HEK293 (cell line): ENCODE data around the gene GAMT.
A peak's percentile ranks its signal among the peaks of the same experiment; 100 is the strongest.

ENCODE experiments used
- CTCF ChIA-PET: fragments of 350-600 bp; formaldehyde crosslinking; extraction: SDS; loops from one replicate; lab custom pipeline; 2021; ENCODE audit warnings: antibody characterized with exemption; lab: Yijun Ruan, JAX
- POLR2A ChIA-PET: fragments of 300-600 bp; formaldehyde crosslinking; extraction: SDS; loops from one replicate; lab custom pipeline; 2020; ENCODE audit warnings: antibody characterized with exemption, inconsistent platforms; lab: Yijun Ruan, JAX
- H3K27ac ChIP-seq: fragments of 200-500 bp; sonication (Bioruptor generic); 2 replicates; pipeline ENCODE4 v1.5.1; 2014; ENCODE audit warnings: low read depth, low read length, control low read depth, inconsistent platforms; ENCODE audit errors: extremely low read depth
- H3K36me3 ChIP-seq, 2 experiments: fragments of 200-500 bp in 1 of 2; sonication (Bioruptor generic) in 1 of 2; 1 replicate in 1 of 2; 2 replicates in 1 of 2; pipeline ENCODE4 v1.5.1; 2014 to 2017; ENCODE audit warnings: inconsistent platforms in 2 of 2, low read length in 2 of 2; ENCODE audit not compliant: control insufficient read depth in 2 of 2, insufficient read depth in 1 of 2
- H3K4me1 ChIP-seq: fragments of 200-500 bp; sonication (Bioruptor generic); 2 replicates; pipeline ENCODE4 v1.5.1; 2014; ENCODE audit warnings: mild to moderate bottlenecking, low read length, inconsistent platforms; ENCODE audit not compliant: control insufficient read depth, insufficient read depth
- H3K4me3 ChIP-seq: 2 replicates; pipeline ENCODE4 v1.5.1; 2011; ENCODE audit warnings: low read depth, mild to moderate bottlenecking, control low read depth, low read length, moderate library complexity
- H3K9me3 ChIP-seq: fragments of 200-500 bp; sonication (Bioruptor generic); 2 replicates; pipeline ENCODE4 v1.5.1; 2014; ENCODE audit warnings: low read depth, low read length, inconsistent platforms; ENCODE audit not compliant: control insufficient read depth, insufficient read depth
- GLI4 ChIP-seq: fragments of 450-650 bp; formaldehyde crosslinking; IDR thresholded peaks from 2 replicates; pipeline ENCODE4 v1.5.1; 2016; ENCODE audit warnings: missing biosample characterization, missing genetic modification characterization
- GLIS2 ChIP-seq: fragments of 450-650 bp; formaldehyde crosslinking; IDR thresholded peaks from 2 replicates; pipeline ENCODE4 v1.5.1; 2016; ENCODE audit warnings: missing biosample characterization, missing genetic modification characterization
- HOXA7 ChIP-seq: sonication (generic); formaldehyde crosslinking; IDR thresholded peaks from 2 replicates; pipeline ENCODE4 v1.8.1; 2022; ENCODE audit warnings: missing genetic modification reagents, borderline replicate concordance
- KLF10 ChIP-seq: fragments of 450-650 bp; IDR thresholded peaks from 2 replicates; pipeline ENCODE4 v1.5.1; 2018; ENCODE audit warnings: missing biosample characterization, mild to moderate bottlenecking, missing genetic modification characterization
- KLF9 ChIP-seq: fragments of 450-650 bp; formaldehyde crosslinking; IDR thresholded peaks from 2 replicates; pipeline ENCODE4 v1.5.1; 2016; ENCODE audit warnings: missing biosample characterization, missing genetic modification characterization, low read depth
- OSR2 ChIP-seq: fragments of 450-650 bp; formaldehyde crosslinking; IDR thresholded peaks from 2 replicates; pipeline ENCODE4 v1.5.1; 2016; ENCODE audit warnings: missing biosample characterization, missing genetic modification characterization
- OVOL3 ChIP-seq: fragments of 450-650 bp; formaldehyde crosslinking; IDR thresholded peaks from 2 replicates; pipeline ENCODE4 v1.5.1; 2016; ENCODE audit warnings: missing biosample characterization, missing genetic modification characterization
- PRDM1 ChIP-seq: fragments of 450-650 bp; formaldehyde crosslinking; IDR thresholded peaks from 2 replicates; pipeline ENCODE4; 2016; ENCODE audit warnings: missing biosample characterization, missing genetic modification characterization
- PRDM10 ChIP-seq: fragments of 450-650 bp; formaldehyde crosslinking; IDR thresholded peaks from 2 replicates; pipeline ENCODE4 v1.5.1; 2016; ENCODE audit warnings: missing biosample characterization, missing genetic modification characterization
- SP3 ChIP-seq: fragments of 450-650 bp; formaldehyde crosslinking; IDR thresholded peaks from 2 replicates; pipeline ENCODE4 v1.5.1; 2016; ENCODE audit warnings: missing biosample characterization, missing genetic modification characterization
- ZBTB20 ChIP-seq: fragments of 450-650 bp; formaldehyde crosslinking; IDR thresholded peaks from 2 replicates; pipeline ENCODE4 v1.5.1; 2016; ENCODE audit warnings: missing biosample characterization, missing genetic modification characterization
- ZIC2 ChIP-seq: fragments of 450-650 bp; formaldehyde crosslinking; IDR thresholded peaks from 2 replicates; pipeline ENCODE4 v1.5.1; 2016; ENCODE audit warnings: missing biosample characterization, missing genetic modification characterization
- ZNF148 ChIP-seq: fragments of 450-650 bp; formaldehyde crosslinking; IDR thresholded peaks from 2 replicates; pipeline ENCODE4 v1.5.0; 2017; ENCODE audit warnings: missing biosample characterization, missing genetic modification characterization, borderline replicate concordance
- ZNF174 ChIP-seq: fragments of 450-650 bp; formaldehyde crosslinking; IDR thresholded peaks from 2 replicates; pipeline ENCODE4 v1.5.0; 2017; ENCODE audit warnings: missing biosample characterization, mild to moderate bottlenecking, missing genetic modification characterization
- ZNF211 ChIP-seq: fragments of 450-650 bp; formaldehyde crosslinking; IDR thresholded peaks from 2 replicates; pipeline ENCODE4 v1.5.1; 2016; ENCODE audit warnings: low read depth, missing biosample characterization, missing genetic modification characterization
- ZNF214 ChIP-seq: fragments of 450-650 bp; formaldehyde crosslinking; IDR thresholded peaks from 2 replicates; pipeline ENCODE4 v1.5.1; 2017; ENCODE audit warnings: missing biosample characterization, mild to moderate bottlenecking, missing genetic modification characterization, borderline replicate concordance
- ZNF23 ChIP-seq: fragments of 450-650 bp; formaldehyde crosslinking; IDR thresholded peaks from 2 replicates; pipeline ENCODE4 v1.5.1; 2016; ENCODE audit warnings: missing biosample characterization, missing genetic modification characterization, borderline replicate concordance
- ZNF302 ChIP-seq: fragments of 450-650 bp; formaldehyde crosslinking; IDR thresholded peaks from 2 replicates; pipeline ENCODE4 v1.5.1; 2016; ENCODE audit warnings: missing biosample characterization, missing genetic modification characterization, low read depth
- ZNF426 ChIP-seq: fragments of 450-650 bp; formaldehyde crosslinking; IDR thresholded peaks from 2 replicates; pipeline ENCODE4 v1.5.1; 2017; ENCODE audit warnings: missing biosample characterization, missing genetic modification characterization, mild to moderate bottlenecking, inconsistent platforms, moderate library complexity
- ZNF449 ChIP-seq: fragments of 450-650 bp; formaldehyde crosslinking; IDR thresholded peaks from 2 replicates; pipeline ENCODE4 v1.5.1; 2017; ENCODE audit warnings: missing biosample characterization, mild to moderate bottlenecking, missing genetic modification characterization, moderate library complexity
- ZNF473 ChIP-seq: fragments of 450-650 bp; formaldehyde crosslinking; IDR thresholded peaks from 2 replicates; pipeline ENCODE4 v1.5.1; 2017; ENCODE audit warnings: missing biosample characterization, missing genetic modification characterization
- ZNF544 ChIP-seq: fragments of 450-650 bp; formaldehyde crosslinking; IDR thresholded peaks from 2 replicates; pipeline ENCODE4 v1.5.0; 2017; ENCODE audit warnings: missing biosample characterization, missing genetic modification characterization
- ZNF600 ChIP-seq: fragments of 450-650 bp; formaldehyde crosslinking; IDR thresholded peaks from 2 replicates; pipeline ENCODE4 v1.5.1; 2016; ENCODE audit warnings: missing biosample characterization, missing genetic modification characterization
- ZNF791 ChIP-seq: fragments of 450-650 bp; formaldehyde crosslinking; IDR thresholded peaks from 2 replicates; pipeline ENCODE4 v1.5.1; 2016; ENCODE audit warnings: missing biosample characterization, missing genetic modification characterization
- ZSCAN30 ChIP-seq: fragments of 450-650 bp; IDR thresholded peaks from 2 replicates; pipeline ENCODE4 v1.5.1; 2018; ENCODE audit warnings: missing biosample characterization, mild to moderate bottlenecking, missing genetic modification characterization, moderate library complexity
- TF ChIP-seq, protein P1 (sequence below): fragments of 450-650 bp; formaldehyde crosslinking; IDR thresholded peaks from 2 replicates; pipeline ENCODE4 v1.5.1; 2016; ENCODE audit warnings: missing biosample characterization, missing genetic modification characterization
- TF ChIP-seq, protein P2 (sequence below): fragments of 450-650 bp; formaldehyde crosslinking; IDR thresholded peaks from 2 replicates; pipeline ENCODE4 v1.5.1; 2016; ENCODE audit warnings: missing biosample characterization, missing genetic modification characterization
- TF ChIP-seq, protein P3 (sequence below): fragments of 450-650 bp; formaldehyde crosslinking; optimal IDR thresholded peaks from 2 replicates; pipeline ENCODE3; 2016; ENCODE audit warnings: missing biosample characterization, mild to moderate bottlenecking, missing genetic modification characterization

Gene GAMT

DNA sequence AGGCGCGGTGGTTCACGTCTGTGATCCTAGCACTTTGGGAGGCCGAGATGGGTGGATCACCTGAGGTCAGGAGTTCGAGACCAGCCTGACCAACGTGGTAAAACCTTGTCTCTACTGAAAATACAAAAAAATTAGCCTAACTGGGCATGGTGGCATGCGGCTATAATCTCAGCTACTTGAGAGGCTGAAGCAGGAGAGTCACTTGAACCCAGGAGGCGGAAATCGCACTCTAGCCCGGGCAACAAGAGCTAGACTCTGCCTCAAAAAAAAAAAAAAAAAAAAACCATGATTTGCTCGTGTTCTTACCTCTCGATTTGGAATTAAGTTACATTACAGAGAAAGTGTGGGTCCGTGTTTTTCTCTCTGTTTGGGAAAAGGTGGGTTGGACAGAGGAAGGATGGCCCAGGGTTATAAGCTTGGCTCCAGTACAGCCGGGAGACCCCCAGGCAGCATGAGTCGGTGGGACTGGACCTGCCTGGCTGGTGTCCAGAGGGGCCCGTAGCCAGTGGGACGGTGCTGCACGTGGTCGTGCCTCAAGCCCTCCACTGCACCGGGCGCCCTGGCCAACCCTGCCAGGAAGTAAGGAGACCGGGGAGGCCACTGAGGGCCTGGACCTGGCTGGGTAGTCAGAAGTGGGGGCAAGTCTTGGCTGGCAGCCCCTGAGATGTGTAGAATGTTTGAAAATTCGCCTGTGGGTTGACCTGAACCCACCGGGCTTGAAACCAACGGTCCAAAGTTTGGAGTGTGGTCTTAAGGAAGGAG lies 40.5 kb upstream of the GAMT start:
- ChIA-PET CTCF (interaction anchor here (0.6 to 1.6 kb wide), 4 partner anchors 9 to 1308 kb away, joined by 3 to 7 read pairs (median 3); partner anchors contain the start of gene APC2), POLR2A (interaction anchor here (1.0 to 1.8 kb wide), 2 partner anchors 12 to 21 kb away, joined by 7 to 10 read pairs; no protein-coding TSS in a partner anchor)
- Histone ChIP-seq H3K4me3 (no peak overlapping the region), H3K27ac (peak overlapping the region; percentile 56; the same call in 1 of the 2 replicates), H3K9me3 (no peaks in the 10 kb centered on the region), H3K4me1 (peaks cover 16% of the 10 kb centered on the region), H3K36me3 (peaks cover 15 to 39% of the 10 kb centered on the region in 2 experiments; a peak in 2 of 3 replicates)
- TF ChIP-seq ZNF426 (tag by site-specific recombination) (no peak), ZNF174 (tag by site-specific recombination) (no peak), ZNF23 (tag by site-specific recombination) (no peak), OVOL3 (tag by site-specific recombination) (no peak), ZNF473 (tag by site-specific recombination) (no peak), ZIC2 (tag by site-specific recombination) (no peak), ZNF214 (tag by site-specific recombination) (no peak), PRDM1 (tag by site-specific recombination) (no peak), ZNF791 (no peak), GLI4 (tag by site-specific recombination) (no peak), PRDM10 (tag by site-specific recombination) (no peak), OSR2 (no peak), ZSCAN30 (tag by site-specific recombination) (peak; percentile 58; the same call in 1 of the 2 replicates), KLF10 (tag by site-specific recombination) (no peak), ZNF544 (tag by site-specific recombination) (no peak), ZNF302 (no peak), ZNF148 (tag by site-specific recombination) (no peak), ZBTB20 (tag by site-specific recombination) (peak; percentile 19; the same call in 1 of the 2 replicates), GLIS2 (peak; percentile 43), SP3 (tag by site-specific recombination) (no peak), ZNF449 (tag by site-specific recombination) (no peak), ZNF211 (tag by site-specific recombination) (no peak), ZNF600 (peak; percentile 88), HOXA7 (CRISPR knock-in tag) (no peak), KLF9 (tag by site-specific recombination) (no peak)
- TF ChIP-seq, protein P1, sequence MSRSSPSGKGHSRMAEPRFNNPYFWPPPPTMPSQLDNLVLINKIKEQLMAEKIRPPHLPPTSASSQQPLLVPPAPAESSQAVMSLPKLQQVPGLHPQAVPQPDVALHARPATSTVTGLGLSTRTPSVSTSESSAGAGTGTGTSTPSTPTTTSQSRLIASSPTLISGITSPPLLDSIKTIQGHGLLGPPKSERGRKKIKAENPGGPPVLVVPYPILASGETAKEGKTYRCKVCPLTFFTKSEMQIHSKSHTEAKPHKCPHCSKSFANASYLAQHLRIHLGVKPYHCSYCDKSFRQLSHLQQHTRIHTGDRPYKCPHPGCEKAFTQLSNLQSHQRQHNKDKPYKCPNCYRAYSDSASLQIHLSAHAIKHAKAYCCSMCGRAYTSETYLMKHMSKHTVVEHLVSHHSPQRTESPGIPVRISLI: peak; percentile 55
- TF ChIP-seq, protein P2, sequence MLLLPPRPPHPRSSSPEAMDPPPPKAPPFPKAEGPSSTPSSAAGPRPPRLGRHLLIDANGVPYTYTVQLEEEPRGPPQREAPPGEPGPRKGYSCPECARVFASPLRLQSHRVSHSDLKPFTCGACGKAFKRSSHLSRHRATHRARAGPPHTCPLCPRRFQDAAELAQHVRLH (tag by site-specific recombination): no peak
- TF ChIP-seq, protein P3, sequence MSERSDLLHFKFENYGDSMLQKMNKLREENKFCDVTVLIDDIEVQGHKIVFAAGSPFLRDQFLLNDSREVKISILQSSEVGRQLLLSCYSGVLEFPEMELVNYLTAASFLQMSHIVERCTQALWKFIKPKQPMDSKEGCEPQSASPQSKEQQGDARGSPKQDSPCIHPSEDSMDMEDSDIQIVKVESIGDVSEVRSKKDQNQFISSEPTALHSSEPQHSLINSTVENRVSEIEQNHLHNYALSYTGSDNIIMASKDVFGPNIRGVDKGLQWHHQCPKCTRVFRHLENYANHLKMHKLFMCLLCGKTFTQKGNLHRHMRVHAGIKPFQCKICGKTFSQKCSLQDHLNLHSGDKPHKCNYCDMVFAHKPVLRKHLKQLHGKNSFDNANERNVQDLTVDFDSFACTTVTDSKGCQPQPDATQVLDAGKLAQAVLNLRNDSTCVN: peak; percentile 13
